DMS53 treated with DMSO at 0.1 percent for 48 hours (cell line): Measurements from ENCODE around the gene MCC.

Source experiments
- DNase-seq: peaks from one replicate; lab custom pipeline; 2025; ENCODE audit not compliant: unreplicated experiment; lab: John Stamatoyannopoulos, UW

Gene MCC

DNA sequence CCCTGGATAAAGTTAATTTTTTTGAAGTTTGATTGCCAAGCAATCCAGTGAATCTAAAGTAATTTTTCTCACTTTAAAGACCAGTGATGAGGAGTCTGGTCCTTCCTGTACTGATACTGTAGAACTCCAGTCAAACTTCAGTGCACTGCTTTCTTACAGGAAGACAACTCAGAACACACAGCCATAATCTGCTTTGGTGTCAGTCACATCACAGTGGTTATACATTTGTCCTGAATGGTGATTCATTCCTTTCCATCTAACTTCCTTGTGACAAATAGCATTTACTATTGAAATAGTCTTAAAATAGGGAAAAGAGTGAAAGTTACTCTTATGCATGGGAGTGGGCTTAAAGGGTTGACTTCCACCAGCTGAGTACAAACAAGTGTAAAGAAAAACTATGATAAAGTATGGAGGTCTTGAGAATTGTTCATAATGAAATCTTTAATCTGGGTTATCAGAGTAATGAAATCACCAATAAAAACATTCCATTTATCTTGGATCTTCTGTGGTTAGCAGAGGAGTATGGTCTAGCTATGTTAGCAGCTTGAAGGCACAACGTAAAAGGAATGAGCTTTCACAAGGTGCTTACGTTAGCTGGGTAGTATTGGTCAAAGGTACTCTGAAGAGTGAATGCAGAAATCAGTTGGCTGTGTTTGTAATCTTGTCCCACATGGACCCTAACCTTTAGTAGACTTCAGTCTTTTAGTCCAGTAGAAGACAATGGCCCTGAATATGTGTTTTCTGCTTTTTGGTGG lies 470.2 kb downstream of the MCC start:
- no peak for DNase-seq

DNA sequence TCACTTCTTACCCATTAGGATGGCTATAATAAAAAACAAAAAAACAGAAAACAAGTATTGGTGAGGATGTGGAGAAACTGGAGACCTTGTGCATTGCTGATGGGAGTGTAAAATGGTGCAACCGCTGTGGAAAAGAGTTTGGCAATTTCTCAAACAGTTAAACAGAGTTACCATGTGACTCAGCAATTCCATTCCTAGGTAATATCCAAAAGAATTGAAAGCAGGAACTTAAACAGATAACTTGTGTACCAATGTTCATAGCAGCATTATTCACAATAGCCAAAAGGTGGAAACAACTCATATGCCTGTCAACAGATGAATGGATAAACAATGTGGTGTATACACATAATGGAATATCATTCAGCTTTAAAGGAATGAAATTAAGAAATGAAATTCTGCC lies 482.8 kb downstream of the MCC start:
- no peak for DNase-seq

DNA sequence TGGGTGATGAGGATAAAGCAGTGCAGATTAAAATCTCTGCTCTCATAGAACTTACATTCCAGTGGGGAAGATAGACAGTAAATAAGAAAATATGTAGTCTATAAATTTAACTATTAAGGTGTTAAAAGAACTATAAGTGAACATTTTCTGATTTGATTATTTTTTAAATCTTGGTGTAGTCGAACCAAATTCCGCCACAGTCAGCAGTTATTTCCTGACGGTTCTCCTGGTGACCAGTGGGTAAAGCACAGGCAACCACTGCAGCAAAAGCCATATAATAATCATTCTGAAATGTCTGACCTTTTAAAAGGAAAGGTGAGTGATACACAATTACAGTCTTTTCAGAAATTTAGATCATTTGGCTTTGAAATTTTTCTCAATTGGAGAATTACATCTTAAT lies 484.5 kb downstream of the MCC start:
- DNase-seq = no peak

DNA sequence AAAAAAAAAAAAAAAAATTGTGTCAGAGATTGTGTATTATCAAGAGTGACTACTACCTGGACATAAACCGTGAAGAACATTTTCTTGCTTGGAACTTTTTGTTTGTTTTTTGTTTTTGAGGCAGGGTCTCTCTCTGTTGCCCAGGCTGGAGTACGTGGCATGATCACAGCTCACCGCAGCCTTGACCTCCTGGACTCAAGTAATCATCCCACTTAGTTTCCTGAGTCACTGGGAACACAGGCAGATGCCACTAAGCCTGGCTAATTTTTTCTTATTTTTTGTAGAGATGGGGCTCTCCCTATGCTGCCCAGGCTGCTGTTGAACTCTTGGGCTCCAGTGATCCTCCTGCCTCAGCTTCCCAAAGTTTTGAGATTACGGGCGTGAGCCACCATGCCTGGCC lies 485.8 kb downstream of the MCC start:
- DNase-seq = no peak

DNA sequence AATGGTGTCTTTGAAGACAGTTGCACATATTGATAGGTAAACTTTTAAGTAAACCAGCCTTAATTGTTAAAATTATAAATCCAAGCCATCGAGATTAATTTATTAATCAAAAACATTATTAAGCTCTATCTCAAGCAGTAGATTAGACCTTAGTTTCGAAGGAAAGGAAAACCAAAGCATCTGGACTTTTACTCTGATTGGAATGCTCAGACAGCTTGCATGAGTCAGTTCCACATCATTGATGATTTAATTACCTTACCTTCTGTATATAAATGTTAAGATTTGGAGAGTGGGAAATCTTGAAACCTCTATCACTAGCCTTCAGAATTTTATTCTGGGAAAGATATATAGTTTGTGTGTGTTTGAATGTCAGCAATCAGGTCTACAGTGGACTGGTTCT lies 487.8 kb downstream of the MCC start:
- DNase-seq = no peak

DNA sequence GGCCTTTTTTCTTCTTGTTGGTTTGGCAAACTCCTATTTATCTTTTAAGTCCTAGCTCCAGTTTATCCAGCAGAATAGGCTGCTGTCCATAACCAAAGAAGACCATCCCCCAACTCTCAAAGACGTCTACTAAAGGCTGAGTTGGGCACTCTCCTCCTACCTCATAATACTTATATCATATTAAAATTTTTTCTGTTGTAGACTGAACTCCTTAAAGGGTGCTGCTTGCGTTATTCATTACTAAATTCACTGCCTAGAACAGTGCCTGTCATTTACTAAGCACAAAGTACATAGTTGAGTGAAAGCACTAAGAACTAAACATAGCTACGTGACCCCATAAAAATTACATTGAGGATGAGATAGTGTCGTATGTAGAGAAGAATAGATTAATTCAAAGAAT lies 490.0 kb downstream of the MCC start:
- no peak for DNase-seq

DNA sequence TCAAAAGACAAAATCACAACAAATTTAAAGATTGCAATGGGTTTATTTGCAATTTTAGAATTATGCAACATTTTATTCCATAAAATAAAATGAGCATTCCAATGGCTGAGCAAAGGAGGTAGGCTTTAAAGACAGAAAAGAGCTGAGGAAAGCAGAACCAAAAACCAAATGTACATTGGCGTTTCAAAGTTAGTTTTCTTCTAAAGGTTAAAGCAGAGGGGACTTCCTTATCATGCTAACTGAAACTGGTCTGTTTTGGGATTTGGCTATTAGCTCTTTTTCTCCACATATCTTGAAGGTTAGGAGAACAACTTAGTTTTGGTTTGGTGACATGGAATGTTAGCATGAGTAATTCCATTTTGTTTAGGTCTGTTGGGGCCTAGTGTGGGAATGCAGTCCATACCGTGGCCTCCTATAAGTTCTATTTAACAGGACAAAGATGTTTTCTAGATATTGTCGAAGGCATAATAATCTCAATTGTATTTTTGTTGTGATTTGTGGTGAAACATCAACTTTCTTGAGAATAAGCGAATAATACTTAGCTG lies 491.4 kb downstream of the MCC start:
- DNase-seq = no peak

DNA sequence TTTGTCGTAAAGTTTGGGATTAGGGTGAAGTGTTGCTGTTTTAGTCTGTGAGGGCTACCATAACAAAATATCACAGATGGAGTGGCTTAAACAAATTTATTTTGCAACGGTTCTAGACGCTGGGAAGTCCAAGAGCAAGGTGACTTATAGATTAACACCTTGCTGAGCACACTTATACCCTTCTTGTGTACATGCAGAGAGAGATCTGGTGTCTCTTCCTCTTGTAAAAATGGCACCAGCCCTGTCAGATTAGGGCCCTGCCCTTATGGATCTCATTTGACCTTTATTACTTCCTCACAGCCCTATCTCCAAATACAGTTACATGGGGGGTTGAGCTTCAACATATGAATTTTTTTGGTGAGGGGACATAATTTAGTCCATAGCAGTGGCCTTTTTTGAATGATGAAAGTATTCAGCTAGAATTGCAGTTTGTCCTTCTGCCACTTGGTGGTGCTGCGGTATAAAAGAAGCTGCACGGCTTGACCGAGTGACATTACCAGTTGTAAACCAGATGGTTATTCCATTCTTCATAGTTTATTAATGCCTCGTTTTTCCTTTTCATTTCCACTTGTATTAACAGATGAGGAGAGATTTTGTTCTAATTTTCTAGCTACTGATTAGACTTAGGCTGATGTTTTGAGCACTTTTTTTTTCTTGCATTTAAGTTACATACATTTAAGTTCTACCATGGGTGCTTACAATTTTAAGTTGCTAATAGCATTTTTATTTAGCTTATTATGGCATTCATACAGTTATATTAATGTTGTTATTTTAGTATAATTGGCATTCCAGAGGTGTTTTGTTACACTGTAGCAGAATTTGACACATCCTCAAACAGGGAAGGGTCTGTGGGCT lies 492.3 kb downstream of the MCC start:
- DNase-seq = peak; percentile 27

DNA sequence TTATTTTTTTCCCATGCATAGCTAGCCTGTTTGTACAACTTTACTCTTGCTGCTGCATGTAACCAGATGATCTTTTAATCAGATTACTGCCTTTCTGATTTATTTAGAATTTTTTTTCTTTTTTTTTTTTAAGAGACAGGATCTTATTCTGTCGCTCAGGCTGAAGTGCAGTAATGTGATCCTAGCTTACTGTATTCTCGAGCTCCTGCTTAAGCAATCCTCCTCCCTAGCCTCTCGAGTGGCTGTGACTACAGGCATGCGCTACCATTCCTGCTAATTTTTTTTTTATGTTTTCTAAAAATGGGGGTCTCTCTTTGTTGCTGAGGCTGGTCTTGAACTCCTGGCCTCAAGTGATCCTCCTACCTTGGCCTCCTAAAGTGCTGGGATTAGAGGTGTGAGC lies 502.0 kb downstream of the MCC start:
- no peak for DNase-seq

DNA sequence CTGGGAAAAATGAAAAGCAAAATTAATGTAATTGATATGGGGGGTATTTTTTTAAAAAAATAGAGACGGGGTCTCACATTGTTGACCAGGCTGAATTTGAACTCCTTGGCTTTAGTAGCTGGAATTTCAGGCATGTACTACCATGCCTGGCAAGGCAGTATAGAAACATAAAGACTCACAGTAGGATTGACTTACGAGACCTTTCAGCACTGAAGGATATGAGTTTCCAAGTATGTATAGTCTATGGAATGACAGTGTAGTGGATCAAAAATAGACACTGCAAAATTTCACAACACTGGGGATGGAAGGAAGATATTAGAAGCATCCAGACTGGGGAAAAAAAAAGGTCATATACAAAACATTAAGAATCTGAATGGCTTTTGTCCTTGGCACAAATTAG lies 504.9 kb downstream of the MCC start:
- no peak for DNase-seq

DNA sequence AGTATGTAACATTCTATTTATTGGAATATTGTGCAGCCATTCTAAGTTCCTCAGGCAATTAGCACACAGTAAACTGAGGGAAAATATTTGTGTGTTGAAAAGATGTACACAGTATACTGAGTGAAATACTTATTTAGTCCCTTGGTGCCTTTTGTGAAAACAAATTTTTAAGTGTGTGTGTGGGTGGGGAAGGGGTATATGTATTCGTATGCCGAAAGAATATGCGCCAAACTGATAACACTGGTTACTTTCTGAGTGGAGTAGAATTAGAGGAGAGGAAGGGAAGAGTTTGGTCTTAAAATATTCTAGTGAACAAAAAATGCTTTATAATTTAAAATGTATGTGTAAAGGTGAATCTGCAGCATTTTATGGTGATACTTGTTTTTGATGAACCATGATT lies 508.5 kb downstream of the MCC start:
- DNase-seq = no peak

DNA sequence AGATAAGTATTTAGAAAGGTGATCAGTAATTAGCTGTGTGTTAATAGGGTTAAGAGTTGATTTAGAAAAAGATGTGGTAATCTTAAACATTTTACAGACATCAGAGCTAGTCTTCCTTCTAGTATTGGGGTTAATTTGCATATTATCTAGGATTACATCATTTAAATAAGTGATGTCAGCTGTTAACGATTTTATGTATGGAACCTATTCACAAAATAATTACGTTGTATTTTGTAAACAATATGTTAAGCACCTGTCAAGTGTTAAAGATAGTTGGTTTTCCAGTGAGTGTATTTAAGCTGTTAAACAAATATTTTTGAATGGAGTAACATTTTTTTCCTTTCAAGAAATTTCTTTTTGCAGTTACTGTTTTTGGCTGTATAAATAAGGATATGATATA lies 509.4 kb downstream of the MCC start:
- DNase-seq = no peak

DNA sequence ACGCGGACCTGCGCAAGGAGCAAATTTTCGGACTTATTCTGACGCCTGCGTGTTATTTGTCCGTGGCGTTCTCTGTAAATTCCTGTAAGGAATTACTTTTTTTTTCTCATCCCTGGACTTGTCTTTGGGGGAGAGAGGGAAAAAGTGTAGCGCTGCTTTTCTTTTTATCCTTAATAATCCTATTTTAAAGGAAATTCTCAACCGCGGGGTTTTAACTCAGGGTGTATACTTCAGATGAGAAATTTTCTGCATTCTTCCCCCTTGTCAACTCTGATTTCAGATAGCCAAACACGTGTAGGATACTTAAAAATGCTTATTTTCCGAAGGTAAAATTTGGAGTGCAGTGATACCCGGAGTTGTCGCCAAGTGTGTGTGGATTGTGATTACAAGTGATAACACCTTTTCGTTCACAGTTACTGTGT lies 510.8 kb downstream of the MCC start:
- no peak for DNase-seq

DNA sequence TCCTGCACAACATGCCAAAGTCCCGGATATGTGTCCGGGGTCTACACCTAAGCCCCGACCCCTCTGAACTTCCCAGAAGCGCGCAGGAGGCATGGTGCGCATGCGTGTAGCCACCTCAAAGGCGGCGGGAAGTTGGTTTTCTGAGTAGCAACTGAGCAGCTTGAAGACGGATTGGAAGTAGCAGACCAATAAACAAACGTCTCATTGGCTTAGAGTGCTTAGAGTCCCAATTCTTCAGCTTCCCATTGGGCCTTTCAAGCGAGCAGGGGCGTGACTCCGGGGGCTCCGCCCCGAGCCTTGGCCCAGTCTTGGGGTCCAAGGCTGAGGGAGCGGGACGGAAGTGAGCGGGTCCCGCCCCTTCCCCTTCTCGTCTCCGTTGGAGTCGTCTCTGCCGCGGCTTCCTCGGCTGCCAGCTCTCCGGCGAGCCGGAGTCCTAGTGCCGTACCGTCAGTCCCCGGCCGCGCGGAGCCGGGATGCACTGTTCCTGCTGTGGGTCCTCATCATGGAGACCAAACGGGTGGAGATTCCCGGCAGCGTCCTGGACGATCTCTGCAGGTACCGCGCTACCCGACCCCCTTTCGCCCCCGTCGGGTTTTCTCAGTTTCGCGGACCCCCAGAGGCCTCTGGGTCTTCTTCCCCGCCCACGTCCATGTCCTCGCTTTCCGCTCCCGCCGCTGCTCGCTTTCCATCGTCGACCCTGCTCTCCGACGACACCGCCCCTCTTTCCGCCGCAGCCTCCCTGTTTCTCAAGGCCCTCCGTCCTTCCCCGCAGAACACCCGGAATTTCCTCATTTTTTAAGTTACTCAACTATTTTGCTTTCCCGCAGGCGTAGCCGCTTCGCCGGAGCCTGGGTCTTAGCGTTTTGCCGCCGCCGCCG lies 511.6 kb downstream of the MCC start, which contains the start of gene DCP2:
Gene DCP2 (plus strand): TSS at position 367 of the 878 bp plus-strand sequence. CDS start 136 bp downstream, at position 503.
- DNase-seq = peak; percentile 97

DNA sequence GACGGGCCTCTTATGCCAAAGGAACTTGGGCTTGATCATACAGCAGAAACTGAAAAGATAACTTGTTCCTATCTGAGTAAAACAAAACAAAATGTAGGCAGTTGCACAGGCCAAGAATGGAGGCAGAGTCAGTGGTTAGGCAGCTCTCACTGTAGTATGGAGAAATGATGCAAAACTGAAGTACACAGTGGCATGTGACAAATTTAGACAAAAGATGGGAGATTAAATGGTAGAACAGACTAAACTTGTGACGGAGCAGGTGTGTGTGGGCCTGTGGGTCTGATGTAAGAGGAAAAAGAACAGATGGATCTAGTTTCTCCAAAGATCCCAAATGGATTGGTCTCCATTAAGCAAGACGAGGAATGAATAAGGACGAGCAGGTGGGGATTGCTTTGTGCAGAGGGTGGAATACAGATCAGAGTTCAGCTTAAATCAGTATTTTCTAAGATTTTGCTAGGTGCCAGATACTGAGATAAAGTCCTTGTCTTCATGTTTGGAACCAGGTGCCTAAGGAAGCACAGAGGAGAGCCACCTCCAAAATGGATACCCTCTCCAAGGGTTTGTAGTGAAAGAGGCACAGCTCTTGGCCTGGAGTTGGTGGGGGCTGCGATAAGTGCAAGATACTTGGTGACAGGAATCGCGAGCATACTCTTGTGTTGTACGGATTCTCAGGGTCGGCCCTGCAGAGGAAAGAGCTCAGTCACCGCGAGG lies 512.4 kb downstream of the MCC start:
- peak; percentile 65 for DNase-seq

DNA sequence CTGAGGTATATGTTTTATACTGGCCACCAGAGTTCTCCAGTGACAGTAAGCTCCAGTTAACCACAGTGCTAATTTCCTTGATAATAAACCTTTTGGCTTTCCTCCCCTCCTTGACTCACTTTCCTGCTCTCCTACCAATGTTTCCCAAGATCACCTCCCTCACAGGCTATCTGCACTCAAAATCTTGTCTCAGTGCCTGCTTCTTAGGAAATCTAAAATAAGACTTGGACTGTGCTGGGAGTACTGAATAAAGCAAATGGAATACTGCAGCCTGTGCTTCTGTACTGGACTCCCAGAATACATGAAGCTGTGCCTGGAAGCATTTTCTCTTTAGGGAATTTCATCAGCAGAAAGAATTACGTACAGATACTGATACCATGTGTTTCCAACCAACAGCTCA lies 513.4 kb downstream of the MCC start:
- DNase-seq = no peak

DNA sequence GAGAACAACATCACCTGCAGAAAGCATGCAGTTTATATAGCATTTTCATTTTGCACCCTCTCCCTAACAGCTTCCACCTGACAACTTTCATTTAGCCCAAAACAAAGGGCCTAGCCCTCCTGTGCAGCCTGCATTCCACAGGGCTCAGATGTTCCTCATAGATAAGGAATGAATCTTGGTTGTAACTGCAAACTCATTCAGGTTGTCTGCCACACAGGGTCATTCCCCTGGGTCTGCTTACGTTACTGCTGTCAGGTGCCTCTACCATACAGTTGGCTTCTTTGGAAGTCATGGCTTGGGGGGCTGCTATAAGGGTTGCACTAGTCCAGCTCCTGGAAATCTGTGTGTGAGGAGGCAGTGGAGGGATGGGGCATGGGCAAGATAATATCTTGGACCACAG lies 514.3 kb downstream of the MCC start:
- no peak for DNase-seq

DNA sequence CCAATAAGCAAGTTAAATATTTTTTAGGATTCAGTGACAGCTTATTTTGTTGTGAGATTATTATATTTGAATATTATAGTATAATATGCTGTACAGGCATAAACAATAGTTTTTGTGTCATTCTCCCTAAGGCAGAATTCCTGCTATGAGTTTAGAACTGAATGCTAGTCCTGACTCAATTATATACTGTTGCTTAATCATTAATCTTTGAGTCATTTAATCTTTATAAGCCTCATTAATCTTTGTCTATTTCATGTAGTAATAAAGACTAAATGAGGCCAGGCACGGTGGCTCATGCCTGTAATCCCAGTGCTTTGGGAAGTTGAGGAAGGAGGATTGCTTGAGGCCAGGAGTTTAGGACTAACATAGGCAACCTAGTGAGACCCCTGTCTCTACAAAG lies 515.2 kb downstream of the MCC start:
- no peak for DNase-seq
